ENCODE measurements around the gene KIAA0319L.

The KIAA0319L gene

DNA sequence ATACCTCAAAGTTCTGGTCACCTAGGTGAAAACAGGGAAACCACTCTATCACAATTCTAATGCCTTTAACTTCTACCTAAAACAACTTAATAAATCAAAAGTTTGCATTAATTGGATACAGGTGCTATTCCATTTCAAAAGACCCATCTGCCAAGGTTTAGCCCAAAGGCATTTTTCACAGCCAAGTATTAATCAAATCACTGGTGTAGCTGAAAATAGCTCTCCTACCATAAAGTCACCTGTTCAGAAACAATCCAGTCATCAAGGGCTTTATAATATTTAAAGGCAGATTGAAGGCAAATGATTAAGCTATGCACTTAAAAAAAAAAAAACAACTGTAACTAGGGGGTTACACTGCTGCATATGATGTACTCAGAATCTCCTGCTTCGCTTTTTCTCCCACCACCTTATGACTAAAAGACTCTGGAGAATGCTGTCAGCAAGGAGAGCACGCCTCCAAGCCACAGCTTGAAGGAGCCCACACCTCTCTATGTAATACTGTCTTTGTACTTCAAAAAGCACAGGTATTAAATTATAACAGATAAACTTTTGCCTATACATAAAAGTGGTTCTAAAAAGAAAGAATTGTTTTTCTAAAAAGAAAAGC, 20.5 kb downstream of the KIAA0319L start:
- no peak for DNase-seq (ENCODE audit: low spot score)

DNA sequence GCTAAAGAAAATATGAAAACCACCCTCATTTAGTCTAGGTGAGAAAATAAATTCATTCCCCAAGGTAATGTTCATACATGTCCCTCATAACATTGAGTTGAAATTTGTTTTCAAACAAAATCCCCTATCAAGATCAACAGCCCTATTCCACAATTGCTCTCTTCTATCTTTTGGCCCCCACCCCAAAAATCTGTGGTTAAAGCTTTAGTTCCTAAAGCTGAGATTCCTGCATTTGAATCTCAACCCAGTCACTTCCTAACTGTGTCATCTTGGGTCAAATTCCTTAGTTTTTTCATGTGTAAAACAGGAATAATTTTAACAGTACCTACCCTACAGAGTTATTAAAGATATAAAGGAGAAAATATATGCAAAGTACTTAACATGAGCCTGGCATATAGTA, 22.0 kb downstream of the KIAA0319L start:
- no peak for DNase-seq (ENCODE audit: low spot score)

DNA sequence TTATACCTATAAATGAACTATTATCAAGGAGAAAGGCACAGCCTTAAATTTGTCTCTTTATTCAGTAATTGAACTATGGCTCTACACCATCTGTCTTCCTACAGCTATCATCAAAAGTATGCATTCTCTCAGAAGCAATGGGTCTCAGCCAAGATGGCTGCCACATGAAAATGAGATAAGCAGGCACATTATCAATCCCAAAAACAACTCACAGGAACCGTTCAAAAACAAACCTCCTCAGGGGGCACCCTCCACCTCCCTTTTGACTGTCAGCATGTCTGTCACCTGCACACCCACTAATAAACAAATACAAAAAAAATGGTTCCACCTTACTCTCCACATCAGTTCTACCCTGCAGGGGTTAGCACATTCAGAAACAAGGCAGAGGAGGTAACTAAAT, 23.6 kb downstream of the KIAA0319L start:
- no peak for DNase-seq (ENCODE audit: low spot score)

DNA sequence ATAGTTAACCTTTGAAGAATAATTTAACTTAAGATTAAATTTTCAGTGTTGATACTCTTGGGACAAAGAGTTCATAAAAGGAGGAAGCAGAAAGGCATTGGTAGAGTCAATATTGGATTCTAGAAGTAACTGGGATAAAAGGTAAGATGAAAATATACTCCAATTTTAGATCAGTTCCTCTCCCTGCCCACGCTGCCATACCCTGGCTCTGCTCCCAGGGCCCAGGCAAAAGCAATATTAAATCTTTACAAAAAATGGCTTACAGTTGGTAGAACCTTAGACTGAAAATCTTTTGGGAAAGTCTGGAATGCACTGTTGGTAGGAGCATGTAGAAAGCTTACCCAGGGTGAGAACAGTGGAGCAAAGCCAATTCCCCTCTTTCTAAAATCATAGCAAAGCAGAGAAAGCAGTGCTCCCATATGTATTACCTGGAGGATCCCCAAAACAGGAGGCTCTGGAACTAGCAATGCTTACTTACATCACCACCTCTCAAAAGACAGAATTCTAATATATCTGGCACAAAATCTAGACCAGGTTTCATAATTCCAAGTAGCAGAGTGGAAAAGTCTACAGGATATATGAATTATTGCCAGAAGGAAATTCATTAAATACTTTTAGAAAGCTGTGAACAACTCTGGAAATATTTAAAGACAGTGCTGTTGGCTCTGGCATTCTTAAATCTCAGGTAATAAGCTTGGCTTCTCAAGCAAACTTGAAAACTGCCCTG, 24.5 kb downstream of the KIAA0319L start:
- no peak for DNase-seq (ENCODE audit: low spot score)

DNA sequence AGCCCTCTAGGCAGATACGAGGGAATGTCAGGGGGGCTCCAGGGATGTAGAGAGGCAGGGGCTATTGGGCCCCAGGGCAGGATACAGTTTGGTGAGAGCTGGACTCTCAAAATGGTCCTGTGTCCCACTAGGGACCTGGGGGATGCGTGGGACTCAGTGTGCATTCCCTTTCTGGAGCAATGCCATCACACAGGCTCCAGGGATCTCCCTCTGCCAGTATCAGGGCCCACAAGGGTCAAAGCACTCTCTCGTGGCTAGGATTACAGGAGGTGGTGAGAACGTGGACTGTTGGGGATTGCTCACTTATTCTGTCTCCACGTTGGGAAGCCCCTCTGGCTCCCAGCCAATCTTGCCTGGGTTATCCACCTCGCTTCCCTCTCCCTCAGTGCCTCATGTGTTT, 25.8 kb downstream of the KIAA0319L start:
- DNase-seq (ENCODE audit: low spot score), result no peak

DNA sequence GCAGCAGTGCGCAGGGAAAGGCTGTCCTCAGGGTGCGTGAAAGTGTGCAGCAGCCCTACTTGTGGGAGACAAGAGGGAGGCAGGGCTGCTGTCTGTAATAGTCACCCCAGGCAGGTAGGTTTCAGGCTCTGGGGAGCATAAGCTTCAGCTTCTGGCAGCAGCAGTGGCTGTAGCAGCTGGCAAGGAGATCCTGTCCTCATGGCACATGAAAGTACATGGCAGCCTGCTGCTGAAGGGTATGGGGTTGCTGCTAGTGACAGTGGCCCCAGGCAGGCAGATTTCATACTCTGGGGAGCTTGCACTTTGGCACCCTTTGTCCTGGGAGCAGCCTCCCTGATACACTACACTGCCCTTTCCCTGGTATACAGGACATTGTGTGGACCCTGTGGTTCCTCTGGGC, 26.3 kb downstream of the KIAA0319L start:
- no peak for DNase-seq (ENCODE audit: low spot score)

DNA sequence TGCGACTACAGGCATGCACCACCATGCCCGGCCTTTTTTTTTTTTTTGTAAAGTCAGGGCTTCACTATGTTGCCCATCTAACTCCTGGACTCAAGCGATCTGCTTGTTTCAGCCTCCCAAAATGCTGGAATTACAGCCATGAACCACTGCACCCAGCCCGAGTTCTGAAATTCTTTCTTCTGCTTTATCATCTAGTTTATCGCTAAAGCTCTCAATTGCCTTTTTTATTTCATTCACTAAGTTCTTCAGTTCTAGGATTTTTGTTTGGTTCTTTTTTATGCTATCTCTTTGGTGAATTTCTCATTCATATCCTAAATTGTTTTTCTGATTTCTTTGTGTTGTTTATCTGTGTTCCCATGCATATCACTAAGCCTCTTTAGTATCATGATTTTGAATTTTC, 27.0 kb downstream of the KIAA0319L start:
- DNase-seq (ENCODE audit: low spot score), result no peak

DNA sequence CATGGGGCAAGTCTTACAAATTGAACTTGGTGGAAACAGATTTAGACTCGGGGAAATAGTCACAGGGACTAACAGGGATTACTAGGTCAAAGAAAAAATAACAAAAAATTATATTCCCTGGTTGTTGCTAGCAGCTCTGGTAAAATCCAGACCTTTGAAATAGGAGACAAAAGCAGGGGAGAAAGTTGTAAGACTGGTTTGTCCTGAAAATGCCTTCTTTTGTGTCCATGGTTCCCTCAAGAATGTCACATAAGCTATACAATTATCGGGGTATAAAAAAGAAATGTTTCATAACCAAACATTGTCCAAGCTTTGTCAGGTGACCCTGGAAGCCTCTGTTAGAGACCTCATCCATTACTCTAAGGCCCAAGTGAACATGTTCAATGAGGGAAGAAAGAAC, 33.1 kb downstream of the KIAA0319L start:
- no peak for DNase-seq (ENCODE audit: low spot score)

DNA sequence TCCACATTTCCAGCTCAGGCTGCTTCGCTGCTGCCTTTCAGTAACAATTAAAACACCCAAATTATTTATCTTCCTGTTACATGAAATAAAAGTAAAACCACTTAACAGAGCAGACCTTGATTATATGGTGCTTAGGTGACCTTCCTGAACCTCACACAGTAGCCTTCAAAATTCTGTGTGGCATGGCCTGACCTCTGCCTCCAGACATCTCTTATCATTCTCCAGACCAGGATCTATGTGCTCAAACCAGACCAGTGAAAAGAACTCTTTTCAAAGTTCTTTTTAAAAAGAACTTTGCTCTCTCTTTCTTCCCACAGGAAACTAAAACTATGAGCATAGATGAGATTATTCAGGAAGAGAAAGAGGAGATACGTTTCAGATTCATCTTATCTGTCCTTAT, 37.8 kb downstream of the KIAA0319L start:
- no peak for DNase-seq (ENCODE audit: low spot score)

DNA sequence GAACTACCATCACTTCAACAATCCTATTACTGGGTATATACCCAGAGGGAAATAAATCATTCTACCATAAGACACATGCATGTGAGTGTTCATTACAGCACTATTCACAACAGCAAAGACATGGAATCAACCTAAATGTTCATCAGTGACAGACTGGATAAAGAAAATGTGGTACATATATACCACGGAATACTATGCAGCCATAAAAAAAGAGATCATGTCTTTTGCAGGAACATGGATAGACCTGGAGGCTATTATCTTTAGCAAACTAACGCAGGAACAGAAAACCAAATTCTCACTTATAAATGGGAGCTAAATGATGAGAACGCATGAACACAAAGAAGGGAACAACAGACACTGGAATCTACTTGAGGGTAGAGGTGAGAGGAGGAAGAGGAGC, 39.0 kb downstream of the KIAA0319L start:
- DNase-seq (ENCODE audit: low spot score), result no peak

DNA sequence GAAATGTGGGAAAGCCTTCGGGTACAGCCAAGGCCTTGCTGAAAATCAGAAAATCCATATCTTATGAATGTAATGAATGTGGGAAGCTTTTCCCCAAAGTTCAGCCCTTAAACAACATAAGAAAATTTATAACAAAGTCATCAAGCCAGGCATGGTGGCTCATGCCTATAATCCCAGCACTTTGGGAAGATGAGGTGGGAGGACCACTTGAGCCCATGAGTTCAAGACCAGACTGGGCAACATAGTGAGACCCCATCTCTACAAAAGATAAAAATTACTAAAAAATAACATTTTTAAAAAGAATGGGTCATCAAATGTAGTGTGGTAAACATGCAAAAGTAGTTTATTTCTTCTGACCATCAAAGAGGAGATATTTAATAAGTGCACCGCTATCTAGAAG, 45.9 kb downstream of the KIAA0319L start:
- DNase-seq (ENCODE audit: low spot score), result no peak

DNA sequence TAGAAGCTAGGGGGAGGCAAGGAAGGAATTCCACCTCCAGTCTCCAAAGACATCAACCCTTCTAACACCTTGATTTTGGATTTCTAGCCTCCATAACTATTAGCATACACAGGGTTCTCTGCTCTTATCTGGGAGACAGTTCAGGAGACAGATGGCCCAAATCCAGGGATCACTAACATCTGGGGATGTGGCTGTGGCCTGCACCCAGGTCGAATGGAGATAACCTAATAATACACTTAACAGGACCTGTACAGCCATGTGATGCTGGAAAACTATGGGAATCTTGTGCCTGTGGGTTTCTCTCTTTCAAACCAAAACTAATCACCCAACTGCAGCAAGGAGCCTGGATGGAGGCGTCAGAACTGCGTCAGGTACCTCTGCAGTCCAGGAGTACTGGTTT, 47.6 kb downstream of the KIAA0319L start:
- DNase-seq (ENCODE audit: low spot score), result no peak

DNA sequence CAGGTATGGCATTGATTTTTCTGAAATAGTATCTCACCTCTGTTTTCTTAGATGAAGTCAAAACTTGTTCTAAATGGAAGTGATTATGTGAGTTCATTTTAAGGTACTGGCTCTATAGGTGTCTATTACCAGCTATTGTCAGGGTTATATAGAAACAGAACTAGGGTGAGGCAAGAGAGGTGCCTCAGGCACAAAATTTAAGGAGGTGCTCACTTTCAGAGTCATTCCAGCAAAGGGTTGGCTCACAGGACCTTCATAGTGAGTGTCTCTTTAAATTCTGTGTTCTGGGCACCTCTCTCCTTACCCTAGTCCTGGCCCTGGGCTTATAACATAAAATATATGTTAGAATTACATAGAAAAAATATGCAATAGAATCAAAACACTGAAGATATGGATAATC, 49.3 kb downstream of the KIAA0319L start:
- DNase-seq (ENCODE audit: low spot score), result no peak

DNA sequence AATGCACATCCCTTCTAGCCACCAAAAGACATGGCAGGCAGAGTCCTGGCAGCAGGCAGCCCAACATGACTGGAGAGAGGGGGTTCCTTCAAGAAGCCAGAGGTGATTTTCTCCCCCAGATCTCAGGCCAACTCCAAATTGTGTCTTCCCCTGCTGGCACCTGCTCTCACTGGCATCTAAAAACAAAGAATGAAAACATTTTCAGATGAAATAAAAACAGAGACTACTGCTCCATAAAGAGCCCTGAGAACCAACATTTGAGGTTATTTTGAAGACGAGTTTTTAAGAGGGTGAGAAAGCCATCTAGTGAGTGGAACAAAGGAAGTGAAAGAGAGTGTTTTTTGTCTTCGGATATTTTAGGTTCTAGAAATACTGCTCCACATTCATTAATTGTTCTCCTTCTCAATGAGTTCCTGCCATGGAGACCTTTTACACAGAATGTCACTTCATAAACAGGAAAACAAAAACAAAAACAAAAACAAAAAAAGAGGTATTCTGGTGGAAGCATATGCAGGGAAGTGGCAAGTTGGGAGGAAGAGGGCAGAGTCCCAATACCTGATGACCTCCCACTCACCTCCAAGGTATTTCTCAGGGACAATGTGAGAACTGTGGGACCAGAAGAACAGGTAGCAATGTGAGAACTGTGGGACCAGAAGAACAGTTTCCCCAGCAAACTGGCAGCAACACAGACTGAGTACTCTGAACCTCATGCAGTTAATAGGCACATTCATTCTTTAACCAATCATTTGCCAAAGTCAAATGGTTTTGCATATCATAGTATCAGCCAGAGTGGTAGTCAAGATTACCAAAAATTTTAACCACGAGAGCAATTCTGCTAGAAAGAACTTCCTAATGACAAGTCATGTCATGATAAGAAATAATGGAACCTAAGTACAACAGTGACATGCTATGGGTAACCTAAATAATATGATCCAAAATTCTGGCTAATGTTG, 50.0 kb downstream of the KIAA0319L start:
- DNase-seq (ENCODE audit: low spot score), result no peak

DNA sequence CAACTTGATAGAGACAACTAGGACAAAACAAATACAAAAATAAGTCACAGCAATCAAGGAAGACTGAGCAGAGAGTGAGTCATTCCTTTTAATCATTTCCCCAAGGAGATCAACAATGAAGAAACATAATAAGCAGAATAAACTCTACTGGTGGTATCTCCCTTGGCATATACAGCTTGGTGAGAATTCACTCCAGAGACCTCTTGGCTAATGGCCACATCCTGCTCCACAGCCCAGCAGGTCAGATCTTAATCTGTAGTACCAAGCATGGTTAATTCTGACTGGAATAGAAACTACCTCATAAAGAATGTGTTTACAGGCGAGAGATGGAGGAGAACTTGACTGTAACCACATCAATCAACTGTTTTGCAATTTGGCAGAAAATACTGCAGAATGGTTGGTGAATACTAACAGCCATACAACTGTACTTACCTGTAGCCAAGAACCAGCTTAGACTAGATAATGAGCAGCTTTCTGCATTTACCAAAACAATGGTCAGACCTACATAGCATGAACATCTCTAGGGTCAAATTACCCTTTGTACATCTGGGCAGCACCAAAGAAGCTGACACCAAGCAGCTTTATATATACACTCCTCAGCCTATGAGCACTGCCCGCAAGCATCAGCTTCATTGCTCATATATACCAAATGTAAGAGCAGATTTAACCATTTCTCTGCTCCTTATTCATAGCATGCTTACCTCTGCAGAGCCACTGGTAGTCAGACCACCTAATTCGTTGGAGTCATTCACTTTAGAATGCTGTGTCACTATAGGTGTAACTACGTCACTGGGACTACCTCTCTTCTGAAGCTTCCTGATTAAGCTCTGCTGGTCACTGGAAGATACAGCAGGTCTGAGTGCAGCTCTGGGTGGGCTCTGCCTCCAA, 51.0 kb downstream of the KIAA0319L start:
- peak; percentile 72 for DNase-seq (ENCODE audit: low spot score)

DNA sequence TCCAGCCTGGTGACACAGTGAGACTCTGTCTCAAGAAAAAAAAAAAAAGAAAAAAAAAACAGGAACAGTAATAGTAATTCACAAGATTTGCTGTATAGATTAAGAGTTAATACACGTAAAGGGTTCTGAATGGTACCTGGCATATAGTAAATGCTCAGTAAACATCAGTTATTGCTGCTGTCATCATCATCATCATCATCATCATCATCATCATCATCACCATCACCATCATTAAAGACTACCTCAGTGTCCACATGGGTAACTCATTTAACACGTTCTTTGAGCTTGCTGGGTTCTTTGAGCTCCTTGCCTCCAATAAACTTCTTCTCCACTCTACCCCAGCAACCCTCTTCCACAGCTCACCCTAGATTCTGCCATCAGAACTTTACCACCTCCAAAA, 55.0 kb downstream of the KIAA0319L start:
- no peak for DNase-seq (ENCODE audit: low spot score)

DNA sequence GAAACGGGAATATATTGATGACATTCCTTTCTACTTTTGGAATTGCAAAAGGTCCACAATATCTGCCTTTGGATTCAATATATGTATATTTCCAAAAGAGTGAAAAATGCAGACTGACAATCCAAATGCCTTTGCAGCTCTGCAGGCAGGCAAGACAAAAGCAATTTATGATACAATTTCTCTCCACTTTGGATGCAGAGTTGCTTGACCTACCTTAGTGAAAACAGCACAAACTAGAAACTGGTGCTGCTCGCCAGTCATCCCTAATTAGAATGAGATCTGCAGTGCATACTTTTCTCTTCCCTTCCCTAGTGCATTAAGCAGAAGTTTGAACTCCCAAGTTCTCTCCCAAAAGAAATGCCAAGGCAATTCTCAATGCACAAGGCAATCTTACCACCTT, 56.8 kb downstream of the KIAA0319L start:
- no peak for DNase-seq (ENCODE audit: low spot score)

DNA sequence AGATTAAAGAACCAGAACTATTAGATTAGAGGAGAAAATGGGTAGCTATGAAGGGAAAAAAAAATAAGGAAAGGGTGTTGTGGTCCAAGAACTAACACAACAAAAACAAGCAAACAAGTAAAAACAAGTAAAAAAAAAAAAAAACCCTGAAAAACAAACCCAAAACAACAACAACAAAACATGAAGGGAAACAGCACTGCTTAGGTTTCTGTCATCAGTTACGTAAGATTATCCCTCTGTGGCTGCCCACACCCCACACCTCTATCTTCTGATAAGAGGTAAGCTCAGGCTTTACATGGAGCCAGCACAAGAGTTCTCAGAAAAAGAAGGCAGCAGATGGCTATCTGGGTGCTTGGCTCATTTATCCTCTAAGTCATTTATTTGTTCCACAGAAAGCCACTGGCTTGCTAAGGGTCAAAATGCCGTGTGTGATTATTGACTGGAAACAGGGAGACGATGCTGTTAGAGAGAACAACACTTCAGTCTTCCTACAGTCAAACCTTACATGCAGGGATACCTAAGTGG, 57.5 kb downstream of the KIAA0319L start:
- DNase-seq (ENCODE audit: low spot score), result no peak

DNA sequence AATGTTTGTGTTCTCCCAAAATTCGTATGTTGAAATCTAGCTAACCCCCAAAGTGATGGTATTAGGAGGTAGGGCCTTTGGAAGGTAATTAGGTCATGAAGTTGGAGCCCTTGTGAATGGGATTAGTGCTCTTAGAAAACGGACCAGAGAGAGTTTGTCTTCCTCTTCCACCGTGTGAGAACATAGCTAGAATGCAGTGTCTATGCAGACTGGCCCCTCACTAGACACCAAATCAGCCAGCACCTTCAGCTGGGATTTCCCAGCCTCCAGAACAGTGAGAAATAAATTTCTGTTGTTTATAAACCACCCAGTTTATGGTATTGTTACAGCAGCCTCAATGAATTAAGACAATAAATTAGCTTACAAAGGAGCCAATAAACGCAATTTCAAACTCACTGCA, 58.0 kb downstream of the KIAA0319L start:
- no peak for DNase-seq (ENCODE audit: low spot score)

DNA sequence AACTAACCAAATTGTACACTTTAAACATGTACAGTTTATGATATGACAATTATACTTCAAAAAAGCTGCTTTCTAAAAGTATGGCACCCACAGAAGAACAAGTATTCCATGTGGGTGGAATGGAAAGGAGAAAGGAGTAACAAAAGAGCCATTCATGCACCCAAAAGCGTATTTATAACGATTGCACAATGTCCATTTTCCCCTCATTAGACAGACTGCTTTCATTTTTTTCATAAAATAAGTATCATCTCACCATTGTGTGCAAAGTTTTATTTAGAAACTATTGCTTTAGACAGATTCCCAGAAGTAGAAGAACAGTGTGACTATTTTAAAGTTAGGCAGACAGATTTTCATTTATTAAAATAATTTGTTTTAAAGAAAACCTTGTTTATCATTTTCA, 59.6 kb downstream of the KIAA0319L start:
- no peak for DNase-seq (ENCODE audit: low spot score)

DNA sequence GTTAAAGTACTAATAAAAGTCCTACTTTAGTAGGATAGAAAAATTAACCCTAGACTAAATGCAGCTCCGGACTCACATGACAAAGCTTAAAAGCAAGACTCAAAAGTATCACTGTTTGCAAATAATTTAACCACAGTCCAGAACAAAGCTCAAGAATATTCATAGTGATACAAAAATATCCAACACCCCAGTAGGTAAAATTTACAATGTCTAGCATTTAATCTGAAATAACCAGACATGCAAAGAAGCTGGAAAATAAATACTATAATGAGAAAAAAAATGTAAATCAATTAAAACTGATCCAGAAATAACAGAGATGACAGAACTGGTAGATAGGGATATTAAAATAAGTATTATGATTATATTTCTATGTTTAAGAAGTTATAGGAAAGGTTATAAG, 67.0 kb downstream of the KIAA0319L start:
- no peak for DNase-seq (ENCODE audit: low spot score)

DNA sequence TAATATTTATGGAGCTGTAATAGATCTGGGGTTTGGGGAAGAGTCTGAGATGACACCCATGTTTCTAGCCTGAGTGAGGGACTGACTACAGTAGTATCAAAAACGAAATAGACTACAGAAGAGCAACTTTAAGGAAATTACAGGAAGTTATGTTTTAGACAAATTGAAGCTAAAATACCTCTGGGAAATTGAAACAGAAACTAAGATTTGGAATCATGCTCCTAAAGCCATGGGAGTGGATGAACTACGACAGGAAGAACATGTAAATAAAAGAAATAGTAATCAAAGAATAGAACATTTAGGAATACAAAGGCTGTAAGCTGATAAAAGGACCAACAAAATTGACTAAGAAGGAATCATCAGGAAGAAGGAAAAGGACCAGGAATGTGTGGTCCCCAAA, 68.9 kb downstream of the KIAA0319L start:
- DNase-seq (ENCODE audit: low spot score), result peak; percentile 16

Data from hepatic stellate cell (primary cell).